ENCODE results near the gene PRKD2. TPM values are rescaled to one million over a fixed set of nuclear protein-coding genes. Genes with fewer than 3 reads are reported as not detected.

PRKD2 gene
- total RNA-seq, 4 donors from 2014 or later = 30.8 to 85.7 (median 41.7) TPM

- H3K4me1 ChIP-seq = peaks cover 0 to 4% of the 10 kb centered on the region in 2 donors
Measured at GRCh38 chr19:46755077-46755852, 38.4 kb upstream of the PRKD2 start.

GRCh38 chr19:46753420-46754155, 36.7 kb upstream of the PRKD2 start:
- H3K9me3 ChIP-seq = no peaks in the 10 kb centered on the region
- intact Hi-C loops (cut with DNase I; ENCODE audit: low total_unique reads) = no loop called here
- DNase-seq = peak in 1 of 2 donors; percentile 67
- no peak overlapping the region for H3K4me3 ChIP-seq
- TF ChIP-seq POLR2A (IDR thresholded peaks at IDR 0.05) = no peak
- TF ChIP-seq, protein P1, sequence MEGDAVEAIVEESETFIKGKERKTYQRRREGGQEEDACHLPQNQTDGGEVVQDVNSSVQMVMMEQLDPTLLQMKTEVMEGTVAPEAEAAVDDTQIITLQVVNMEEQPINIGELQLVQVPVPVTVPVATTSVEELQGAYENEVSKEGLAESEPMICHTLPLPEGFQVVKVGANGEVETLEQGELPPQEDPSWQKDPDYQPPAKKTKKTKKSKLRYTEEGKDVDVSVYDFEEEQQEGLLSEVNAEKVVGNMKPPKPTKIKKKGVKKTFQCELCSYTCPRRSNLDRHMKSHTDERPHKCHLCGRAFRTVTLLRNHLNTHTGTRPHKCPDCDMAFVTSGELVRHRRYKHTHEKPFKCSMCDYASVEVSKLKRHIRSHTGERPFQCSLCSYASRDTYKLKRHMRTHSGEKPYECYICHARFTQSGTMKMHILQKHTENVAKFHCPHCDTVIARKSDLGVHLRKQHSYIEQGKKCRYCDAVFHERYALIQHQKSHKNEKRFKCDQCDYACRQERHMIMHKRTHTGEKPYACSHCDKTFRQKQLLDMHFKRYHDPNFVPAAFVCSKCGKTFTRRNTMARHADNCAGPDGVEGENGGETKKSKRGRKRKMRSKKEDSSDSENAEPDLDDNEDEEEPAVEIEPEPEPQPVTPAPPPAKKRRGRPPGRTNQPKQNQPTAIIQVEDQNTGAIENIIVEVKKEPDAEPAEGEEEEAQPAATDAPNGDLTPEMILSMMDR (IDR thresholded peaks at IDR 0.05) = peak; percentile 12 to 38 (median 22)
- H3K27ac ChIP-seq = peak overlapping the region in 1 of 2 donors; percentile 30
- no peaks in the 10 kb centered on the region for H3K36me3 ChIP-seq
- H3K27me3 ChIP-seq = no peaks in the 10 kb centered on the region
- peaks cover 0 to 4% of the 10 kb centered on the region in 2 donors for H3K4me1 ChIP-seq

More at GRCh38 chr19:46755077-46755852, 38.4 kb upstream of the PRKD2 start:
- intact Hi-C loops (cut with DNase I; ENCODE audit: low total_unique reads) = loop anchor here (5.0 kb wide), 1 partner anchor 87 kb away; no protein-coding TSS in a partner anchor
- Histone ChIP-seq H3K27me3 (no peaks in the 10 kb centered on the region), H3K4me3 (no peak overlapping the region), H3K27ac (peak overlapping the region in 1 of 2 donors; percentile 65), H3K9me3 (no peaks in the 10 kb centered on the region), H3K36me3 (no peaks in the 10 kb centered on the region)
- DNase-seq = peak in 1 of 2 donors; percentile 52
- TF ChIP-seq POLR2A (IDR thresholded peaks at IDR 0.05) = no peak
- TF ChIP-seq, protein P1 (IDR thresholded peaks at IDR 0.05) = no peak

- H3K4me1 ChIP-seq = peaks cover 0 to 6% of the 10 kb centered on the region in 2 donors
- H3K36me3 ChIP-seq = no peaks in the 10 kb centered on the region
- DNase-seq = peak in 1 of 2 donors; percentile 57
- TF ChIP-seq, protein P1 (IDR thresholded peaks at IDR 0.05) = peak; percentile 18 to 67 (median 47)
- TF ChIP-seq POLR2A (IDR thresholded peaks at IDR 0.05) = no peak
- no peak overlapping the region for H3K4me3 ChIP-seq
- H3K27ac ChIP-seq = no peak overlapping the region
- no peaks in the 10 kb centered on the region for H3K27me3 ChIP-seq
- intact Hi-C loops (cut with DNase I; ENCODE audit: low total_unique reads) = no loop called here
- no peaks in the 10 kb centered on the region for H3K9me3 ChIP-seq
Measured at GRCh38 chr19:46748325-46749109, 31.6 kb upstream of the PRKD2 start.

DNA sequence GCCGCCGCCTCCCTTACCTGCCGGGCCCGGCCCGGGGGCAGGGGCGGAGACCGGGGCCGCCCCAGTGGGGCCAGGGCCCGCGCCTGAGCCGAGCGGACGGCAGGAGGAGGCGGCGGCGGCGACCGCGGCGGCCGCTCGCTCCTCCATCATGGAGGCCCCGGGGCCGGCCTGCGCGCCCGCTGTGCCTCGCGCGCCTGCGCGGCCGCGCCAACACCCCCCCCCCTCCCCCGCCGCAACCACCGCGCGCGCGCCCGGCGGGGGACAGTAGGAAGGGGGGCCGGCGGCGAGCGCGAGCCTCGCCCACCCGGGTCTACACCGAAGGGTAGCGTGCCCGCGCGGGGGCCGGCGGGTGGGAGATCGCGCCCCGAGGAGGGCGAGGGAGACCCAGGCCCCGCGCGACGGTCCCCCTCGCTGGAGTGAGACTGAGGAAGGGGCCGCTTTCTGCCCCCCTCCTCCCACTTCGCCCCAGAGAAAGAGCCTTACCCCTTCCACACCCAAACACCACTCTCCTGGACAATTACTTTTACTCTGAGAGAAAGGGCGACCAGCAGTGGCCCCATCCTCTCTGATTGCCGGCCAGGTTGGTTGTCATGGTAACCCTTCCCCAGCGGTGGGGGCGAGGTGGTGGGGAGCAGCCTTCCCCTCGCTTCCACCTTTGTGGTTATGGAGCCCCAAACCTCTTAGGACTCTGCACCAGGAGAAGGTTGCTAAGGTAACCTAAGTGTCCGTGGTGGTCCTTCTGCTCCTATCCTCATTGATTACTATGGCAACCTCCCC, 29.6 kb upstream of the PRKD2 start, which contains the start of gene STRN4:
Gene STRN4 (minus strand): TSS at position 170 of the 777 bp plus-strand sequence. CDS start 20 bp downstream, at position 150.
- intact Hi-C loops (cut with DNase I; ENCODE audit: low total_unique reads) = no loop called here

More for the DNA sequence above, 29.6 kb upstream of the PRKD2 start, which contains the start of gene STRN4:
- H3K27me3 ChIP-seq = no peaks in the 10 kb centered on the region
- H3K36me3 ChIP-seq = no peaks in the 10 kb centered on the region
- H3K4me1 ChIP-seq = peaks cover 6% of the 10 kb centered on the region in 2 donors
- DNase-seq = peak in 1 of 2 donors; percentile 57
- peak within 1 kb of the TSS; percentile 95 to 96 for H3K27ac ChIP-seq
- peak within 1 kb of the TSS; percentile 76 to 99 for H3K4me3 ChIP-seq
- H3K9me3 ChIP-seq = no peaks in the 10 kb centered on the region
- TF ChIP-seq POLR2A (IDR thresholded peaks at IDR 0.05) = peak; percentile 37 to 77
- TF ChIP-seq, protein P1 (IDR thresholded peaks at IDR 0.05) = peak in 1 of 4 experiments; percentile 5

All from uterus (tissue), 4 donors.